GM19238 (cell line): ENCODE data around the gene RBM5.

Experiments used
- DNase-seq: peaks from one replicate; pipeline ENCODE4 v3.0.0; 2011; ENCODE audit warnings: low spot score; ENCODE audit not compliant: insufficient read length

Gene RBM5

DNA sequence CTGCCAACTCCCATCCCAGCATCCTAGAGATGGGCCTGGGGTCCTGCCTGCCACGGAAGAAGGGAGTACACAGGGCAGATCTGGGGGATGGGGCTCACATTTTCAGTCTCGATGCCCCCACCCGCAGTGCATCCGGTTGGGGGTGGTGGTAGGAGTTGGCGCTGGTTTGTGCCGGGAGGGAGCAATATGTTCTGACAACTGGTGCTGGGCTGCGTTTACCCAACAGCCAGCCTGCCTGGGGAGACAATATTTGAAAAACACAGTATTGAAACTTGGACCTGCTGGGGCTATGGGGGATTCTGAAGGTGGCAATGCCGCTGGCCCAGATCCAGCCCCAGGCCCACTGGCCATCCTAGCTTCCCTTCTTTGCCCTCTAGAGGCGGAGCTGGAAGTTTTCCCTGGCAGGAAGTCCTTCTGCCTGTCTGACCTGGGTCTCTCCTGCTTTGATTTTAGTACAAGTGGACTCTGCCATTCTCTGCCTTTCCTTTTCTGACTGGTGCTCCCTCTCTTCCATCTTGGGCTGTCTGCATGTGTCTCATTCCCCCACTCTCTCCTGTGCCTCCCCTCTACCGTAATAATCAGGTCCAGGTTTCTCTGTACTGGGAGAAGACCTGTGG, 69.9 kb downstream of the RBM5 start:
- no peak for DNase-seq

DNA sequence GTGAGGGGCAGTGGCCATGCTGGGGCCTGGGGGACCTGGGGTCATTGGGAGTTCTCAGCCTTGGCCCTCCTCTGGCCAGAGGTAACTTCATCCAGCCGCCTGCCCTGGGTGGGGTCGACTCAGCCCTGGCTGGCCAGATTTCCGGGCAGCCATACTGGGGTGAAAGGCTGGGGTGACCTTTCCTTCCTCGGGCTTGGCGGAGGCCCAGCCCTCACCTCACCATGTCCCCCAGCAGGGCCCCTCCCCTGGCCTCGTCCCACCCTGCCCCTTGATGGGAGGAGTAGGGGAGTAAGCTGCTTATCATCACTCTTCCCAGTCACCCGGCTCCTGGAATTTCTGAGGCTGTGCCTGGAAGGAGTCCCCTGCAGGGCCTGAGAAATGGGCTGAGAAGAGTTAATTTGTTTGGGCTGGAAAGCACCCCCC, 71.9 kb downstream of the RBM5 start:
- no peak for DNase-seq

DNA sequence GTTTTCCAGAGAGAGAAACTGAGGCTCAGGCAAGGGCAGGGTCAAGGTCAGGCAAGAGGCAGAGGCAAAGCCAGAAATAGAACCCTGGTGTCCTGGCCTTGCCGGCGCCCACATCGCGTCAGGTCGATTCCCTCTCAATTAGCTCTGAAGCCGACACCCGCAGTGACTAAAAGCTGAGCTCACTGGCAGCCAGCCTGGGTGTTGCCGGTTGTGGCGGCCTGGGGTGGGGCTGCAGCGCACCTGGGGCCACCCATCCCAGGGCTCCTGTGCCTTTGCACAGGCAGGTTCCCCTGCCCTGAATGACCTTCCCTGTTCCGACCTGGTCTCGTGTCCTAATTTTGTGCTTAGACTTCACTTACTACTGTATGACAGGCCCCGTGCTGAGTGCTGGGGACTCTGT, 72.6 kb downstream of the RBM5 start:
- no peak for DNase-seq

DNA sequence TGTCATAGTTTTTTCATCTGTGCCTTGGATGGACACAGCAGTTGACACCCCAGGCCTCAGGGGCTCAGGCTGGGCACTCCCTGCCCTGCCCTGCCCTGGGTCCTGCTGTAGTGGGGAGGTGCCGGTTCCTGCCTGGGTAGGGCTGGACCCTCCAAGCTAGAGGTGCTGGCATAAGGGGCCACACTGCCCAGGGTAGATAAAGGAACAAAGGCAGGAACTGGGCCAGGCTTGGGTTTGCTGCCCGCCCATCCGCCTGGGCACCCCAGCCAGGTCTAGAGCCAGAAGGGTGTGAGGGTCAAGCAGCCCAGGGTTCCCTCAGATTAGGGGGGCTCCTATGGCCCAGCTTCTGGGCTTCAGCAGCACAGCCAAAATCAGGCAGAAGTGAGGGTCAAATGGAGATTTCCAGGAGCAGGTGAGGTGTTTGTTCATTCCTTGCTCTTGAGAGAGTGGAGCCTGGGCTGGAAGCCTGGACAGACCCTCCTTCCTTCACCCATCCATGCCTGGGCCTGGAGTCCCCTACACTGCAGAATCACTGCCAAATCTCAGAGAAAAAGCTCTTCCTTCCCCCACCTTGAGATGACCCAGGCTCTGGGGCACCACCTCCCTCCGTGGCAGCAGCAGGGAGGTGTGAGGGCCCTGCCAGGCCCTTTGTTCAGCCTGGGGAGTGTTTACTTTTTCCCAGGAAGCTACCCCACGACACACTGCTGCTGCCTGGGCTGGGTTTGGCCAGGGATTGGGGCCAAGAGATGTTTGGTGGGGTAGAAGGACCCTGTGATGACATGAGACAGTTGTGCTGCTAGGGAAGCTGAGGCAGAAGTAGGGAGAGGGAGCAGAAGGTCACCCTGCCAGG, 73.5 kb downstream of the RBM5 start:
- DNase-seq: no peak

DNA sequence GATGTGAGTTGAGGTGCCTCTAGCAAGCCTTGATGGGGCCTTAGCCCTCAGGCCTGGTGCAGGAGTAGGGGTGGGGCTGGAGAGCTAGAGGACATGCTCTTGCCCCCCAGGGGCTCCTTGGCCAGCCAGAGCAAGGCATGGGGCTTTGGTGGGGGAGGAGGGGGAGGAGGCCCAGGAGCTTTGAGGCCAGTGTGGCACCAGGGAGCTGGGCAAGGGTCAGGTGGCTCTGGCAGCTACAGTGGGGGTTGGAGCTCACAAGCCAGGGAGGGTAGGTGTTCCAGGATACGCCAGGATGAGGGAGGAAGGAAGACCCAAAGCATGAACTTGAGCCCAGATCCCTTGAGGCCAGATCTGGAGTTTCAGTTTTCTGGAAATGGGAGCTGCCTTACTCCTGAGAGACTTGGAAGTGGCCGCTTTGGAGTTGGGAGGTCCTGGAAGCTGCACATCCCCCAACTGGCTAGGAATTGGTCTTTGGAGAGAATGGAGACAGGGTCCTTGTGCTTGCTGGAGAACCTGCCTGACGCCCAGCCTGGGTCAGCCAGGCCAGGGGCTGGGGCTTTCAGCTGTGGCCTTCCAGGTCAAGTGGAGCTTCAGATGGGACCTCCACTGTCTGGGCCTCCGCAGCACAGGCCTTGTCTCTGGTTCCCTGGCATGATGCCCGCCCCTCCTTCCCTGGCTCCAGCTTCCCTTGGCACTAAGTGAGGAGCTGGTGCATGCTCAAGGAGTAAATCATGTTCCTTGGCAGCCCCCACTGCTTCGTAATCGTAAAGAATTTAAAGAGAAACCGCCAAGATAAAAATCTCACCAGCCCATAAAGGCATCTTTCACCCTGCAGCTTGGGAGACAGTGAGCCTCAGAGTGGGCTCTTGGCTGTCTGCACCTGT, 75.1 kb downstream of the RBM5 start:
- DNase-seq: no peak

DNA sequence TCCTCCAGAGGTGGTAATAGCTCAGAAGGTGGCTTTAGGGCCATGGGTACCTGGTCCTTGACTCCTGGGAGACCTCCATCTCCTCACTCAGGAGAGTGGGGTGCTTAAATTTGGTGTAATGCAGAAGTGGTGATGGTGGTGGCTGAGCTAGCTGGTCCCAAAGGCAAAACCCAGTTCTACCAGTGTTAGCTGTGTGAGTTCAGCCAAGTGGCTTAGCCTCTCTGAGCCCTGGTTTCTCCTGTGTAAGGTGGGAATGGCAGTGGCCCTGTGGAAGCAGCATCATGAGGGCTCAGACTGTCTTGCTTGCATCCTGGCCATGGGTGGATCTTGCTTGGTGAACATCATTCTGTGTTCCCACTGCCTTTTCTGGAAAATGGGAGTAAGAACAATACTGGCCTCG, 75.8 kb downstream of the RBM5 start:
- no peak for DNase-seq

DNA sequence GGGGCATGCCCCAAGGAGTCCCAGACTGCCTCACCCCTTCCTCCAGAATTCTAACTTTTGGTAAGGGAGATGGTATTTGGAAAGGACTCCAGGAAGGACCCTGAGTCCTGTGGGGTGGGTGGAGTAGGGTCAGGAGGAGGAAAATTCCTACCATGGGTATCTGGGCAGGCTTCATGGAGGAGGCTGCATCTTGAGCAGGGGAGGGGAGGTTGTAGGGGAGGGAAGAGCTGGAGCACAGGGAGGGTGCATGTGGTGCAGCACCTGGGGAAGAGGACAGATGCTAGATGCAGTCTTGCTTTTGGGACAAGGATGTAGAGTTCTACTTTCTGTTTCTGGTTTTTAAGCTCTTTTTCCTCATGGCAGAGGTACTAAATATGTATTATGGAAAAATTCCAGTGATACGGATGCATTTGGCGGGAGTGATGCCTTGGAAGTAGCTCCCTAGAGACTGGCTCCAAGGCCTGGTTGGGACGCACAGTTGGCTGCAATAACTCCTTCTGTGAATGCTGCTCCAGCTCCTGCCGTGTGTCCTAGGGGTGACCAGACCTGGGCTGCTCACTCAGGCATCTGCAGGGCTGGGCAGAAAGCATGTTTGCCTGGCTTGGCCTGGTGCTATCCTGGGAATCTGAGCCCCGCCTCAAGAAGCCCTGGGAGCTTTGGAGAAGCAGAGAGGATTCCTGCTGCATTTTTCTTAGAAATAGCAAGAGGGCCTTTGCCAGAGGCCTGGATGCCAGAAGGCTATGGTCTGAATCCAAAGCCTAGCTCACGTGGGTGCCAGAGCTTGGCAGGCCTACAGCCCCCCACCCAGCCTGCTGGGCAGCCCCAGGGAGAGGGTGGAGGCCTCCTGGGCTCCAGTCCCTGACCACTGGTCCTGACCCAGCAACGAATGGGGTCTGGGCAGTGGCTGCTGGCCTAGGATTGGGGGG, 76.5 kb downstream of the RBM5 start:
- no peak for DNase-seq

DNA sequence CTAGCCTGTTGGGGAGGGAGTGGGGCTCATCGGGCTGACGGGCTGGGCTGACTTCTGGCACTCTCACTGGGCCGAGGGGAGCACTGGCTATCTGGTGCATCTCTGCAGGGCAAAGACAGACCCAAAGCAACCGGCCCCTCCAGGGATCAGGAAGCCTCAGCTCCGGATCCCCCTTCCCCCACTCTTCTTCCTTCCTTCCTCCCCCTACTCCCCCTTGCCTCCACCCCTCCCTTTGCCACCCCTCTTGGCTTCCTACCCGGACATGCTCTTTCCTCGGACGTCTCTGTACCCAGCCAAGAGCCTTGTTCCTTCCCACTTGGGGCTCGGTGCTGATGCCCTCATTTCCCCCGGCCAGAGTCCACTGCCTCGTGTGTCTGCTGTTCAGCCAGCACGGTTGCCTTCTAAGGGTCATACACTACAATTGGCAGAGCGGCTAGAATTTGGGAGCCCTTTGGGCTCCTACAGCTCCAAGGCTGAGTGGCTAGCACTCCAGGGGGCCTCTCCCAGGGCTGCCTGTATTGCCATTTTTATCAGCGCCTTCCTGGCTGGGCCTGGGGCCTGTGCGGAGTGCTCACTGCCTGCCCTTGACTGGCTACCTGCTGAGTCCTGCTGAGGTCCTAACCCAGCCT, 77.3 kb downstream of the RBM5 start:
- no peak for DNase-seq

DNA sequence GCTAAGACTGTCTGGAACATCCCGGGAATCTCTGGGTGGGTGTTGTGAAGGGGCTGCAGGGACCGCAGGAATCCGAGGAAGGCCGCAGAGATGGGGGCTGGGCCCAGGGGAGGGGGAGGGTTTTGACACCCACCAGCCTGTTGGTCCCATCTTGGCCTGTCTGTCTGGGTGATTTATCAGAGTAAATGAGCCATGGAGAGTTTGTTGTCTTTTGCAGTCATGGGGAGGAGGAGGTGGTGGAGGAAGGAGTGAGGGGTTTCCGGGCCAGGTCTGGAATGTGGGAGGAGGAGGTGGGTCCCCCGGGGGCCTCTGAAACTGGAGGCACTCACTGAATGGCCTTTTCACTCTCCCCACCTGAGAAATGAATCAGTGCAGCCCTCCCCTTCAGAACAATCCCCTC, 77.9 kb downstream of the RBM5 start:
- no peak for DNase-seq

DNA sequence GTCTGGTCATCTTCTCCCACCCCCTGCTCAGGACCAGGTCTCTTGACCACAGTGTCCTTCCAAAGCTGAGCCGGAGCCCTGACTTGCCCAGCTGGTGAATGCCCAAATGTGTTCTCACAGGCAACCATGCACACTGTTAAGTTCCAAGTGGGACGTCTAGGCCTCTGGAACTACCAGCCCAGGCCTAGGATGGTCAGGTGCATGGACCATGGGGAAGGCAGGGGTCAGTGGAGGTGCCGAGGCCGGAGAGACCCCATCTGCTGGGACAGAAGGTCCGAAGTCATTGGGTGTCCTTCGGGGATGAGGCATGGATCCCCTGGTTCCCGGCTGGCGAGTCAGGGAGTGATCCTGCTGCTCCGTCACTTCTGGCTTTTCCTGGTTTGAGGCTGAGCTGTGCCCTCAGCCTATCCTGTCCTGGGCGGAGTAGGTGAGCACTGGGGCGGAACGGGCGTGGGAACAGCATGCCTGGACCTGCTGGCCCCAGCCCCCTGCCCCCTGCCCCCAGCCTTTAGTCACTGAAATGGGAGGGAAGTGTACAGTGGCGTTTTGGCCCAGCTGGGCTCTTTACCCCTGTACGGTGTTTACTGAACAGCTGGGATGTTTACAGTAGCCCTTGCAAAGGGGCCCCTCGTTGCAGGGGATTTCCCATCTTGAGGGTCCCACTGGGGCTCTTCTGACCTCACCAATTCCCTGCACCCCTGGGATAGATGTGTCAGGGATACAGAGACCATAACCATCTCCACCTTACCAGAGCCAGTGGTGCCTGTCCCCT, 78.5 kb downstream of the RBM5 start:
- DNase-seq: no peak

DNA sequence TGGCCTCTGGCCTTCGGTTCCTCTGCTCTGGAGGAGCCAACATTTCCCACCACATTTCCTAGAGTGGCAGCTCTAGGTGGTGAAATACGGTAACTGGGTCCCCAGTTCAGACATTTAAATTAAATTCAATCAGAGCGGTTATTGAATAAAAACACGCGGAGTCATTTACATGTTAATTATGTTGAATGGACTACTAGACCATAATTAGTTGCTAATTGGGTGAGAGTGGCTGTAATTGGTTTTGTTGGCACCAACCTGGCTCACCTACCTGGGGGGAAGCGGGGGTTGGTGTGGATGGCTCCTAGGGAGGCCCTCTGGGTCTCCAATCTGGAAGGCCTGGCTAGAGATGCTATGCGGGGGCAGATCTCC, 79.1 kb downstream of the RBM5 start:
- DNase-seq: no peak

DNA sequence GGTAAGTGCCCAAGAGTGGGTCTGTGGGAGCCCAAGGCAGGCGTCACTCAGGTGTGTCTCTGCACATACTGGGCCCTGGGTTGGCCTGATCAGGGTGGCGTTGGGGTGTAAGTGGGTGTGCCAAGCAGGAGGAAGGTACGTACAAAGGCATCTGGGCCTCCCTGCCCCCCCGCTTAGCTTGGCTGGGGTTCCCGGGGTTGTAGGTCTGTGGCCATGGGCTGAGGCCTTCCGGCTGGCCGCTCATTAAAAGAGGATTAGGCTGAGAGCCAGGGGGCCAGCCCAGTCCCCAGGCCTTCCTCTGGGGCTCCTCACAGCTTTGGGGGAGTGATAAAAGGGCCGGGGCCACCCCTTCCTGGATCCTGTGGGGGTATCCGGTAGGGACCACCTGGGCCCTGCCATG, 79.7 kb downstream of the RBM5 start:
- DNase-seq: no peak
